ENCODE measurements around the gene MMP24. TPM values are rescaled to one million over a fixed set of nuclear protein-coding genes. Genes with fewer than 3 reads are reported as not detected.

MMP24 gene
- total RNA-seq, 1 experiment from 2014 or later, result 0.24 TPM

- in situ Hi-C loops (cut with HindIII; ENCODE audit: low pct_unique_long_range_greater_than_20kb, low sequenced_read_pairs), result no loop called here
- no peak for DNase-seq (ENCODE audit: low read depth, low spot score)
These were observed 69.6 kb downstream of the MMP24 start for GRCh38 chr20:35296101-35296554.

- in situ Hi-C loops (cut with HindIII; ENCODE audit: low pct_unique_long_range_greater_than_20kb, low sequenced_read_pairs), result no loop called here
- no peak for DNase-seq (ENCODE audit: low read depth, low spot score)
These were observed 70.7 kb downstream of the MMP24 start for GRCh38 chr20:35297155-35297554.

- in situ Hi-C loops (cut with HindIII; ENCODE audit: low pct_unique_long_range_greater_than_20kb, low sequenced_read_pairs), result no loop called here
- DNase-seq (ENCODE audit: low read depth, low spot score), result no peak
These were observed 71.2 kb downstream of the MMP24 start for GRCh38 chr20:35297740-35298139.

- DNase-seq (ENCODE audit: low read depth, low spot score), result no peak
- in situ Hi-C loops (cut with HindIII; ENCODE audit: low pct_unique_long_range_greater_than_20kb, low sequenced_read_pairs), result no loop called here
These were observed 71.8 kb downstream of the MMP24 start for GRCh38 chr20:35298264-35298663.

GRCh38 chr20:35299780-35300179 is 73.3 kb downstream of the MMP24 start:
- in situ Hi-C loops (cut with HindIII; ENCODE audit: low pct_unique_long_range_greater_than_20kb, low sequenced_read_pairs), result no loop called here

GRCh38 chr20:35300469-35301262 is 74.2 kb downstream of the MMP24 start:
- in situ Hi-C loops (cut with HindIII; ENCODE audit: low pct_unique_long_range_greater_than_20kb, low sequenced_read_pairs), result no loop called here
- DNase-seq (ENCODE audit: low read depth, low spot score), result no peak

More at GRCh38 chr20:35299780-35300179, 73.3 kb downstream of the MMP24 start:
- DNase-seq (ENCODE audit: low read depth, low spot score), result no peak

GRCh38 chr20:35301426-35301825 is 74.9 kb downstream of the MMP24 start:
- in situ Hi-C loops (cut with HindIII; ENCODE audit: low pct_unique_long_range_greater_than_20kb, low sequenced_read_pairs), result no loop called here
- DNase-seq (ENCODE audit: low read depth, low spot score), result no peak

- peak; percentile 54 for DNase-seq (ENCODE audit: low read depth, low spot score)
- in situ Hi-C loops (cut with HindIII; ENCODE audit: low pct_unique_long_range_greater_than_20kb, low sequenced_read_pairs), result no loop called here
These were observed 76.2 kb downstream of the MMP24 start for GRCh38 chr20:35302421-35303335.

GRCh38 chr20:35303382-35303734 is 76.9 kb downstream of the MMP24 start:
- DNase-seq (ENCODE audit: low read depth, low spot score), result no peak
- in situ Hi-C loops (cut with HindIII; ENCODE audit: low pct_unique_long_range_greater_than_20kb, low sequenced_read_pairs), result no loop called here

GRCh38 chr20:35303735-35304491 is 77.4 kb downstream of the MMP24 start:
- in situ Hi-C loops (cut with HindIII; ENCODE audit: low pct_unique_long_range_greater_than_20kb, low sequenced_read_pairs), result no loop called here
- peak; percentile 93 for DNase-seq (ENCODE audit: low read depth, low spot score)

- DNase-seq (ENCODE audit: low read depth, low spot score), result no peak
- in situ Hi-C loops (cut with HindIII; ENCODE audit: low pct_unique_long_range_greater_than_20kb, low sequenced_read_pairs), result no loop called here
These were observed 78.5 kb downstream of the MMP24 start for GRCh38 chr20:35304956-35305355.

- DNase-seq (ENCODE audit: low read depth, low spot score), result peak; percentile 97
- in situ Hi-C loops (cut with HindIII; ENCODE audit: low pct_unique_long_range_greater_than_20kb, low sequenced_read_pairs), result no loop called here
These were observed 79.4 kb downstream of the MMP24 start for GRCh38 chr20:35305682-35306556.

- in situ Hi-C loops (cut with HindIII; ENCODE audit: low pct_unique_long_range_greater_than_20kb, low sequenced_read_pairs), result no loop called here
- DNase-seq (ENCODE audit: low read depth, low spot score), result peak; percentile 90
These were observed 80.5 kb downstream of the MMP24 start for GRCh38 chr20:35306931-35307517.

- in situ Hi-C loops (cut with HindIII; ENCODE audit: low pct_unique_long_range_greater_than_20kb, low sequenced_read_pairs), result no loop called here
- no peak for DNase-seq (ENCODE audit: low read depth, low spot score)
These were observed 81.5 kb downstream of the MMP24 start for GRCh38 chr20:35307666-35308653.

GRCh38 chr20:35311409-35311808 is 84.9 kb downstream of the MMP24 start:
- no peak for DNase-seq (ENCODE audit: low read depth, low spot score)
- in situ Hi-C loops (cut with HindIII; ENCODE audit: low pct_unique_long_range_greater_than_20kb, low sequenced_read_pairs), result no loop called here

GRCh38 chr20:35311822-35312221 is 85.3 kb downstream of the MMP24 start:
- in situ Hi-C loops (cut with HindIII; ENCODE audit: low pct_unique_long_range_greater_than_20kb, low sequenced_read_pairs), result no loop called here
- DNase-seq (ENCODE audit: low read depth, low spot score), result no peak
